ENCODE measurements around the gene SEMA3C.
A peak's percentile ranks its signal among the peaks of the same experiment; 100 is the strongest.

The SEMA3C gene

GRCh38 chr7:80889525-80889924 is 29.3 kb downstream of the SEMA3C start:
- no peaks in the 10 kb centered on the region for H3K27me3 ChIP-seq (ENCODE audit: control insufficient read depth in 1 of 2, insufficient read depth in 2 of 2, low read length in 2 of 2)
- H3K4me1 ChIP-seq (ENCODE audit: control insufficient read depth in 1 of 2, insufficient read depth in 2 of 2, low read length in 2 of 2), result peaks cover 11 to 18% of the 10 kb centered on the region in 2 donors

GRCh38 chr7:80885757-80886156 is 33.1 kb downstream of the SEMA3C start:
- peaks cover 23 to 34% of the 10 kb centered on the region in 2 donors for H3K4me1 ChIP-seq (ENCODE audit: control insufficient read depth in 1 of 2, insufficient read depth in 2 of 2, low read length in 2 of 2)
- H3K9ac ChIP-seq (ENCODE audit: low read depth in 1 of 2, low read length in 2 of 2), result no peak overlapping the region
- no peak overlapping the region for H3K4me3 ChIP-seq (ENCODE audit: low read depth in 1 of 2, low read length in 2 of 2)
- no peaks in the 10 kb centered on the region for H3K9me3 ChIP-seq (ENCODE audit: control insufficient read depth in 1 of 2, low read length in 2 of 2)
- no peaks in the 10 kb centered on the region for H3K36me3 ChIP-seq (ENCODE audit: control insufficient read depth in 1 of 2, insufficient read depth in 2 of 2, low read length in 2 of 2)
- no peak overlapping the region for H3K27ac ChIP-seq (ENCODE audit: low read depth, low read length)
- H3K27me3 ChIP-seq (ENCODE audit: control insufficient read depth in 1 of 2, insufficient read depth in 2 of 2, low read length in 2 of 2), result no peaks in the 10 kb centered on the region

More at GRCh38 chr7:80889525-80889924, 29.3 kb downstream of the SEMA3C start:
- Histone ChIP-seq H3K27ac (ENCODE audit: low read depth, low read length) (no peak overlapping the region), H3K9ac (ENCODE audit: low read depth in 1 of 2, low read length in 2 of 2) (no peak overlapping the region), H3K9me3 (ENCODE audit: control insufficient read depth in 1 of 2, low read length in 2 of 2) (no peaks in the 10 kb centered on the region), H3K36me3 (ENCODE audit: control insufficient read depth in 1 of 2, insufficient read depth in 2 of 2, low read length in 2 of 2) (no peaks in the 10 kb centered on the region), H3K4me3 (ENCODE audit: low read depth in 1 of 2, low read length in 2 of 2) (no peak overlapping the region)

- Histone ChIP-seq H3K4me1 (ENCODE audit: control insufficient read depth in 1 of 2, insufficient read depth in 2 of 2, low read length in 2 of 2) (peaks cover 20 to 29% of the 10 kb centered on the region in 2 donors), H3K36me3 (ENCODE audit: control insufficient read depth in 1 of 2, insufficient read depth in 2 of 2, low read length in 2 of 2) (no peaks in the 10 kb centered on the region), H3K27ac (ENCODE audit: low read depth, low read length) (no peak overlapping the region), H3K9me3 (ENCODE audit: control insufficient read depth in 1 of 2, low read length in 2 of 2) (no peaks in the 10 kb centered on the region), H3K27me3 (ENCODE audit: control insufficient read depth in 1 of 2, insufficient read depth in 2 of 2, low read length in 2 of 2) (no peaks in the 10 kb centered on the region), H3K9ac (ENCODE audit: low read depth in 1 of 2, low read length in 2 of 2) (no peak overlapping the region), H3K4me3 (ENCODE audit: low read depth in 1 of 2, low read length in 2 of 2) (peak overlapping the region in 1 of 2 donors; percentile 11)
These were observed 34.2 kb downstream of the SEMA3C start for GRCh38 chr7:80884511-80885195.

- peak overlapping the region; percentile 3 for H3K27ac ChIP-seq (ENCODE audit: low read depth, low read length)
These were observed 35.5 kb downstream of the SEMA3C start for GRCh38 chr7:80883154-80884025.

GRCh38 chr7:80882213-80882801 is 36.5 kb downstream of the SEMA3C start:
- Histone ChIP-seq H3K4me1 (ENCODE audit: control insufficient read depth in 1 of 2, insufficient read depth in 2 of 2, low read length in 2 of 2) (peaks cover 20 to 29% of the 10 kb centered on the region in 2 donors), H3K27ac (ENCODE audit: low read depth, low read length) (no peak overlapping the region), H3K9ac (ENCODE audit: low read depth in 1 of 2, low read length in 2 of 2) (no peak overlapping the region), H3K36me3 (ENCODE audit: control insufficient read depth in 1 of 2, insufficient read depth in 2 of 2, low read length in 2 of 2) (no peaks in the 10 kb centered on the region), H3K4me3 (ENCODE audit: low read depth in 1 of 2, low read length in 2 of 2) (no peak overlapping the region), H3K9me3 (ENCODE audit: control insufficient read depth in 1 of 2, low read length in 2 of 2) (no peaks in the 10 kb centered on the region), H3K27me3 (ENCODE audit: control insufficient read depth in 1 of 2, insufficient read depth in 2 of 2, low read length in 2 of 2) (no peaks in the 10 kb centered on the region)

More at GRCh38 chr7:80883154-80884025, 35.5 kb downstream of the SEMA3C start:
- Histone ChIP-seq H3K4me3 (ENCODE audit: low read depth in 1 of 2, low read length in 2 of 2) (no peak overlapping the region), H3K36me3 (ENCODE audit: control insufficient read depth in 1 of 2, insufficient read depth in 2 of 2, low read length in 2 of 2) (no peaks in the 10 kb centered on the region), H3K9me3 (ENCODE audit: control insufficient read depth in 1 of 2, low read length in 2 of 2) (no peaks in the 10 kb centered on the region), H3K27me3 (ENCODE audit: control insufficient read depth in 1 of 2, insufficient read depth in 2 of 2, low read length in 2 of 2) (no peaks in the 10 kb centered on the region), H3K9ac (ENCODE audit: low read depth in 1 of 2, low read length in 2 of 2) (no peak overlapping the region), H3K4me1 (ENCODE audit: control insufficient read depth in 1 of 2, insufficient read depth in 2 of 2, low read length in 2 of 2) (peaks cover 20 to 29% of the 10 kb centered on the region in 2 donors)

- no peaks in the 10 kb centered on the region for H3K9me3 ChIP-seq (ENCODE audit: control insufficient read depth in 1 of 2, low read length in 2 of 2)
- no peak overlapping the region for H3K27ac ChIP-seq (ENCODE audit: low read depth, low read length)
- H3K27me3 ChIP-seq (ENCODE audit: control insufficient read depth in 1 of 2, insufficient read depth in 2 of 2, low read length in 2 of 2), result no peaks in the 10 kb centered on the region
- no peak overlapping the region for H3K4me3 ChIP-seq (ENCODE audit: low read depth in 1 of 2, low read length in 2 of 2)
- peaks cover 20 to 36% of the 10 kb centered on the region in 2 donors for H3K4me1 ChIP-seq (ENCODE audit: control insufficient read depth in 1 of 2, insufficient read depth in 2 of 2, low read length in 2 of 2)
- no peak overlapping the region for H3K9ac ChIP-seq (ENCODE audit: low read depth in 1 of 2, low read length in 2 of 2)
- no peaks in the 10 kb centered on the region for H3K36me3 ChIP-seq (ENCODE audit: control insufficient read depth in 1 of 2, insufficient read depth in 2 of 2, low read length in 2 of 2)
These were observed 37.4 kb downstream of the SEMA3C start for GRCh38 chr7:80881351-80881900.

GRCh38 chr7:80879849-80880248 is 39.0 kb downstream of the SEMA3C start:
- no peaks in the 10 kb centered on the region for H3K9me3 ChIP-seq (ENCODE audit: control insufficient read depth in 1 of 2, low read length in 2 of 2)
- no peak overlapping the region for H3K4me3 ChIP-seq (ENCODE audit: low read depth in 1 of 2, low read length in 2 of 2)
- H3K9ac ChIP-seq (ENCODE audit: low read depth in 1 of 2, low read length in 2 of 2), result no peak overlapping the region
- H3K27ac ChIP-seq (ENCODE audit: low read depth, low read length), result no peak overlapping the region
- H3K27me3 ChIP-seq (ENCODE audit: control insufficient read depth in 1 of 2, insufficient read depth in 2 of 2, low read length in 2 of 2), result no peaks in the 10 kb centered on the region
- H3K36me3 ChIP-seq (ENCODE audit: control insufficient read depth in 1 of 2, insufficient read depth in 2 of 2, low read length in 2 of 2), result no peaks in the 10 kb centered on the region
- peaks cover 20 to 28% of the 10 kb centered on the region in 2 donors for H3K4me1 ChIP-seq (ENCODE audit: control insufficient read depth in 1 of 2, insufficient read depth in 2 of 2, low read length in 2 of 2)

GRCh38 chr7:80876894-80877414 is 41.9 kb downstream of the SEMA3C start:
- Histone ChIP-seq H3K27ac (ENCODE audit: low read depth, low read length) (no peak overlapping the region), H3K27me3 (ENCODE audit: control insufficient read depth in 1 of 2, insufficient read depth in 2 of 2, low read length in 2 of 2) (no peaks in the 10 kb centered on the region), H3K36me3 (ENCODE audit: control insufficient read depth in 1 of 2, insufficient read depth in 2 of 2, low read length in 2 of 2) (no peaks in the 10 kb centered on the region), H3K4me3 (ENCODE audit: low read depth in 1 of 2, low read length in 2 of 2) (no peak overlapping the region), H3K9ac (ENCODE audit: low read depth in 1 of 2, low read length in 2 of 2) (no peak overlapping the region), H3K4me1 (ENCODE audit: control insufficient read depth in 1 of 2, insufficient read depth in 2 of 2, low read length in 2 of 2) (peaks cover 0 to 12% of the 10 kb centered on the region in 2 donors), H3K9me3 (ENCODE audit: control insufficient read depth in 1 of 2, low read length in 2 of 2) (no peaks in the 10 kb centered on the region)

- Histone ChIP-seq H3K9ac (ENCODE audit: low read depth in 1 of 2, low read length in 2 of 2) (no peak overlapping the region), H3K36me3 (ENCODE audit: control insufficient read depth in 1 of 2, insufficient read depth in 2 of 2, low read length in 2 of 2) (no peaks in the 10 kb centered on the region), H3K27ac (ENCODE audit: low read depth, low read length) (no peak overlapping the region), H3K9me3 (ENCODE audit: control insufficient read depth in 1 of 2, low read length in 2 of 2) (no peaks in the 10 kb centered on the region), H3K4me3 (ENCODE audit: low read depth in 1 of 2, low read length in 2 of 2) (no peak overlapping the region), H3K4me1 (ENCODE audit: control insufficient read depth in 1 of 2, insufficient read depth in 2 of 2, low read length in 2 of 2) (peaks cover 4 to 17% of the 10 kb centered on the region in 2 donors), H3K27me3 (ENCODE audit: control insufficient read depth in 1 of 2, insufficient read depth in 2 of 2, low read length in 2 of 2) (no peaks in the 10 kb centered on the region)
These were observed 43.2 kb downstream of the SEMA3C start for GRCh38 chr7:80875537-80876120.
